ENCODE measurements around the gene LIPK.
"Not testable (repeated sequence)": the region's sequence is repeated elsewhere in the genome, so short reads cannot be mapped to it uniquely, and the experiment has no call there.

GRCh38 chr10:88709361-88709760 lies 3.3 kb downstream of the LIPK start:
- TF ChIP-seq CTCF (IDR thresholded peaks at IDR 0.05; ENCODE audit: insufficient read depth, low read depth, low read length); EZH2 (IDR thresholded peaks at IDR 0.05; ENCODE audit: insufficient read depth, low read length): not testable (repeated sequence)
